GM19467 (cell line): ENCODE results near the gene CNR2.
"Not testable (repeated sequence)": the region's sequence is repeated elsewhere in the genome, so short reads cannot be mapped to it uniquely, and the experiment has no call there.

Source experiments
- ATAC-seq: cut with Tn5 transposase; IDR thresholded peaks from one replicate; pipeline ENCODE4 v1.9.1; 2021; ENCODE audit warnings: mild to moderate bottlenecking, moderate library complexity; ENCODE audit not compliant: unreplicated experiment

Gene CNR2

GRCh38 chr1:23838401-23838866, 74.7 kb downstream of the CNR2 start:
- no peak for ATAC-seq

- no peak for ATAC-seq
These were observed 75.3 kb downstream of the CNR2 start for GRCh38 chr1:23837908-23838307.

DNA sequence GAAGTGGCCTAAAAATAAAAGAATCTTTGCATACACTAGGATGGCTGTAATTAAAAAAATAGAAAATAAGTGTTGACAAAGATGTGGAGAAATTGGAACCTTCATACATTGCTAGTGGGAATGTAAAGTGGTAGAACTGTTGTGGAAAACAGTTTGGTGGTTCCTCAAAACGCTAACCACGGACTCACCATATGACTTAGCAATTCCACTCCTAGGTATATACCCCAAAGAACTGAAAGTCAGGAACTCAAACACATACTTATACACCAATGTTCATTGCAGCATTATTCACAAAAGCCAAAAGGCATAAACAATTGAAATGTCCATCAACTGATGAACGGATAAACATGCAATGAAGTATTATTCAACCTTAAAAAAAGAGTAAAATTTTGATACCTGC, 77.1 kb downstream of the CNR2 start:
- ATAC-seq, result no peak

GRCh38 chr1:23834156-23834555, 79.0 kb downstream of the CNR2 start:
- not testable (repeated sequence) for ATAC-seq

DNA sequence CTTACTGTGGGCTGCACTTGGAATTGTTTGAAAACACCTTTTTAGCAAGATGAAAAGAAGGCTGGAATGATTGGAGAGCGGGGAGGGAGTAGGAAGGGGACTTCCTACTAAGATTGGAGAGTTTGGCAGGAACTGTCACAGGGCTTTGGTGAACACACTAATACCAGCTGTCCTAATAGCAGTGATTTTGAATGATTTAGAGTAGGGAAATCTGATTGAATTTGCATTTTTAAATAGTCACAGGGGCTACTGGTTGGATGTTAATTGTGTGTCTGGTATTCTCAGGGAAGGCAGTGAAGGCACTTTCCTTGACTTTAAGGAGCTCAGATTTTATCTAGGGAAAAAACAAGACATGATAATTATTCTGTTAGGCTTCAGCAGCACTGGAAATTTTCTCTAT, 85.4 kb downstream of the CNR2 start:
- ATAC-seq, result no peak

- ATAC-seq, result not testable (repeated sequence)
These were observed 86.6 kb downstream of the CNR2 start for GRCh38 chr1:23826590-23826989.

- no peak for ATAC-seq
These were observed 87.2 kb downstream of the CNR2 start for GRCh38 chr1:23825762-23826522.

GRCh38 chr1:23825076-23825761, 87.9 kb downstream of the CNR2 start, which contains the start of gene HMGCL:
Gene HMGCL (minus strand): TSS chr1:23825429. CDS start chr1:23825415, 14 bp downstream.
- peak; percentile 73 for ATAC-seq

- no peak for ATAC-seq
These were observed 88.5 kb downstream of the CNR2 start for GRCh38 chr1:23824711-23825075.

- ATAC-seq, result no peak
These were observed 89.4 kb downstream of the CNR2 start for GRCh38 chr1:23823767-23824166.
